Esophagus squamous epithelium (tissue), 5 donors: ENCODE results near the gene DNAH14. TPM values are rescaled to one million over a fixed set of nuclear protein-coding genes. Genes with fewer than 3 reads are reported as not detected.

Experiments
- DNase-seq: peaks from one replicate; lab custom pipeline; 2025; lab: John Stamatoyannopoulos, UW
- H3K27ac ChIP-seq, 4 donors: fragments of 200-600 bp; sonication (generic); one replicate each; pipeline ENCODE4 v1.5.1; 2016 to 2019; ENCODE audit warnings: mild to moderate bottlenecking in 1 of 4
- H3K27me3 ChIP-seq, 4 donors: fragments of 200-600 bp; sonication (generic); 1 replicate in 3 of 4; 2 replicates in 1 of 4; pipeline versions ENCODE4 v1.5.1 to v1.6.0; 2017 to 2021; ENCODE audit warnings: antibody characterized with exemption in 1 of 4
- H3K36me3 ChIP-seq, 3 donors: fragments of 200-600 bp; sonication (generic); one replicate each; pipeline ENCODE4 v1.5.1; 2016 to 2019
- H3K4me1 ChIP-seq, 3 donors: fragments of 200-600 bp; sonication (generic); one replicate each; pipeline ENCODE4 v1.5.1; 2017 to 2019
- H3K4me3 ChIP-seq, 4 donors: fragments of 200-600 bp; sonication (generic); 1 replicate in 3 of 4; 2 replicates in 1 of 4; pipeline ENCODE4 v1.5.1; 2016 to 2019; ENCODE audit warnings: mild to moderate bottlenecking in 2 of 4, moderate library complexity in 1 of 4
- H3K9me3 ChIP-seq, 3 donors: fragments of 200-600 bp; sonication (generic); one replicate each; pipeline ENCODE4 v1.5.1; 2016 to 2019
- CTCF ChIP-seq, 6 experiments: fragments of 450-650 bp in 4 of 6; fragments of 200-600 bp in 2 of 6; sonication (generic) in 2 of 6; IDR thresholded peaks; one replicate each; pipeline ENCODE4 v1.5.1; 2016 to 2019; ENCODE audit warnings: antibody characterized with exemption in 6 of 6, mild to moderate bottlenecking in 4 of 6, moderate library complexity in 4 of 6
- POLR2A ChIP-seq, 4 donors: fragments of 450-650 bp; IDR thresholded peaks; one replicate each; pipeline ENCODE4 v1.6.1; 2017; ENCODE audit warnings: antibody characterized with exemption in 4 of 4, mild to moderate bottlenecking in 4 of 4, moderate library complexity in 3 of 4
- WGBS, 2 donors: methylation state at CpG; one replicate each; pipeline ENCODE4 v1.1.5; 2018; 5-methylcytosine and 5-hydroxymethylcytosine counted together
- intact Hi-C: fragments of 100-400 bp; cut with DNase I; formaldehyde crosslinking; loops from one replicate; pipeline ENCODE4 v1.15.0; 2022
- total RNA-seq, 4 donors: library from RNA; depleted of rRNA; stranded (reverse); fragments of >200 nt; gene quantifications; one replicate each; pipeline ENCODE4 v1.1.0, GENCODE V29; 2016
- donor health status: DM: yes; HTN: yes; CAD: no.

Gene DNAH14
- total RNA-seq, 4 donors from 2014 or later, result 2.0 to 11.4 (median 7.3) TPM

- peaks cover 0 to 3% (median 0%) of the 10 kb centered on the region in 4 donors for H3K27me3 ChIP-seq
- H3K9me3 ChIP-seq, result no peaks in the 10 kb centered on the region
- H3K4me1 ChIP-seq, result no peaks in the 10 kb centered on the region
- H3K36me3 ChIP-seq, result no peaks in the 10 kb centered on the region
- TF ChIP-seq POLR2A (IDR thresholded peaks at IDR 0.05) (no peak), CTCF (IDR thresholded peaks at IDR 0.05) (no peak)
- no peak overlapping the region for H3K27ac ChIP-seq
- intact Hi-C loops, result no loop called here
- no peak overlapping the region for H3K4me3 ChIP-seq
- DNase-seq, result no peak
These were observed 436.5 kb downstream of the DNAH14 start for GRCh38 chr1:225366018-225366417.

- WGBS, 2 donors, result 23 to 43% methylated on average over 1 of the region's 1 CpG
- Histone ChIP-seq H3K36me3 (no peaks in the 10 kb centered on the region), H3K27me3 (peaks cover 0 to 3% (median 0%) of the 10 kb centered on the region in 4 donors), H3K27ac (no peak overlapping the region), H3K4me1 (no peaks in the 10 kb centered on the region), H3K9me3 (no peaks in the 10 kb centered on the region), H3K4me3 (no peak overlapping the region)
- TF ChIP-seq CTCF (IDR thresholded peaks at IDR 0.05) (no peak), POLR2A (IDR thresholded peaks at IDR 0.05) (no peak)
- DNase-seq, result no peak
- intact Hi-C loops, result no loop called here
These were observed 437.1 kb downstream of the DNAH14 start for GRCh38 chr1:225366552-225366951.

GRCh38 chr1:225368036-225368552 is 438.6 kb downstream of the DNAH14 start:
- no peak for TF ChIP-seq CTCF (IDR thresholded peaks at IDR 0.05)
- no peak for TF ChIP-seq POLR2A (IDR thresholded peaks at IDR 0.05)
- Histone ChIP-seq H3K27ac (no peak overlapping the region), H3K27me3 (peaks cover 0 to 3% (median 0%) of the 10 kb centered on the region in 4 donors), H3K36me3 (no peaks in the 10 kb centered on the region), H3K4me3 (no peak overlapping the region), H3K9me3 (no peaks in the 10 kb centered on the region), H3K4me1 (no peaks in the 10 kb centered on the region)
- intact Hi-C loops, result no loop called here
- DNase-seq, result no peak
- 80 to 83% methylated on average over 3 of the region's 3 CpGs for WGBS, 2 donors

- Histone ChIP-seq H3K36me3 (no peaks in the 10 kb centered on the region), H3K4me1 (no peaks in the 10 kb centered on the region), H3K27ac (no peak overlapping the region), H3K9me3 (no peaks in the 10 kb centered on the region), H3K4me3 (no peak overlapping the region), H3K27me3 (no peaks in the 10 kb centered on the region)
- 81 to 83% methylated on average over 3 of the region's 3 CpGs for WGBS, 2 donors
- intact Hi-C loops, result no loop called here
- TF ChIP-seq CTCF (IDR thresholded peaks at IDR 0.05) (no peak), POLR2A (IDR thresholded peaks at IDR 0.05) (no peak)
- DNase-seq, result no peak
These were observed 442.0 kb downstream of the DNAH14 start for GRCh38 chr1:225371366-225372010.

- Histone ChIP-seq H3K27me3 (no peaks in the 10 kb centered on the region), H3K27ac (no peak overlapping the region), H3K36me3 (no peaks in the 10 kb centered on the region), H3K4me1 (no peaks in the 10 kb centered on the region), H3K4me3 (no peak overlapping the region), H3K9me3 (no peaks in the 10 kb centered on the region)
- no peak for DNase-seq
- TF ChIP-seq POLR2A (IDR thresholded peaks at IDR 0.05) (no peak), CTCF (IDR thresholded peaks at IDR 0.05) (no peak)
- intact Hi-C loops, result no loop called here
- 83 to 89% methylated on average over 21 of the region's 21 CpGs for WGBS, 2 donors
These were observed 443.7 kb downstream of the DNAH14 start for GRCh38 chr1:225373155-225373554.
